Measurements from ENCODE around the gene NBEAL1.
A peak's percentile ranks its signal among the peaks of the same experiment; 100 is the strongest.

Gene NBEAL1

DNA sequence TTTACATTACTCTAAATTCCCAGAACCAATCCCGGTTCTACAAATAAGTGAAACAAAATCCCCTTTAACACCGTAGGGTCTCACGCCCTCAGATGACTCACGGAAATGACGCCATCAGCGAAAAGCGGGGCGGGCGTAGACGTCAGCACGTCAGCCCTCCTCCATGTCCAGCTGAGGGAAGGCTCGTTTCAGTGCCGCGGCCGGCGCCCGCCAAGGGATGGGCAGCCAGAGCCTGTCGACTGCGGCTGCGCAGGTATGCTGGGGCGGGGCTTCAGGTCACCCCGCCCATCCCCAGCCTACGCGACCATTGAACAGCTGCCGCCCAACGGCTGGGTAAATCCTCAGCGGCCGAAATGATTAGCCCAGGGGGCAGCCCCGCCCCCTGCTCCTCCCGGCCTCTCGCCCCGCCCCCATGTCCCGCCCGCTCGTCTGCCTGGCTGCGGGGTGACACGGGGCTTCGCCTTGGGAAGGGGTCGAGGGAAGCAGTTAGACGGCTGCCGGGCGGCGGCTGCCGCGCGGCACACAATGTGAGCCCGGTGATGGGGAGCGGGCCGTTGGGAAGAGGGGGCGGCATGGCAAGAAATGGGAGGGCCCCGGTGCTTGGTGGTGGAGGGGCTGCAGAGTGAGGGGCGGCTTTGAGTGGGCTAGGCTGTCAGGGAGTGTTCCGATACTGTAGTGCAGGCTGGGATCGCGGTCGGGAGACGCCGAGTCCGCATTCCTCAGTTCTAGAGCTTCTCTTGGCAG is at the start of gene NBEAL1:
Gene NBEAL1, plus strand, starts transcription at position 420 of the 744 bp plus-strand sequence. CDS start 1,510 bp downstream, outside the sequence.
- ChIA-PET CTCF (interaction anchor here (0.6 kb wide), 1 partner anchor 36 kb away, joined by 3 read pairs; no protein-coding TSS in a partner anchor), POLR2A (interaction anchor here (0.6 to 1.1 kb wide), 5 partner anchors 10 to 172 kb away, joined by 3 to 5 read pairs (median 3); no protein-coding TSS in a partner anchor)
- H3K27ac ChIP-seq (ENCODE audit: extremely low read depth, low read depth, low read length), result peak within 1 kb of the TSS; percentile 81
- H3K4me3 ChIP-seq (ENCODE audit: low read depth, low read length), result peak within 1 kb of the TSS; percentile 82
- no peaks in the 10 kb centered on the region for H3K4me1 ChIP-seq (ENCODE audit: control insufficient read depth, insufficient read depth, low read length)
- no peaks in the 10 kb centered on the region for H3K9me3 ChIP-seq (ENCODE audit: control insufficient read depth, insufficient read depth, low read depth, low read length)
- H3K36me3 ChIP-seq (ENCODE audit: control insufficient read depth in 2 of 2, insufficient read depth in 1 of 2, low read length in 2 of 2), result no peaks in the 10 kb centered on the region
- TF ChIP-seq KLF8 (tag by site-specific recombination; IDR thresholded peaks at IDR 0.05) (no peak; the same call in 1 of the 2 replicates), ZNF239 (tag by site-specific recombination; IDR thresholded peaks at IDR 0.05) (no peak), ZBTB21 (tag by site-specific recombination; IDR thresholded peaks at IDR 0.05) (peak; percentile 98), ZNF133 (tag by site-specific recombination; IDR thresholded peaks at IDR 0.05) (no peak), ZNF585B (tag by site-specific recombination; IDR thresholded peaks at IDR 0.05) (no peak), GLI4 (tag by site-specific recombination; IDR thresholded peaks at IDR 0.05) (no peak), RBAK (tag by site-specific recombination; IDR thresholded peaks at IDR 0.05) (no peak), HOXD13 (CRISPR knock-in tag; IDR thresholded peaks at IDR 0.05; ENCODE audit: borderline replicate concordance) (no peak), GLIS1 (tag by site-specific recombination; IDR thresholded peaks at IDR 0.05) (peak; percentile 22; the same call in 1 of the 2 replicates), ZNF843 (tag by site-specific recombination; IDR thresholded peaks at IDR 0.05) (peak; percentile 19; the same call in 1 of the 2 replicates), MZF1 (tag by site-specific recombination; IDR thresholded peaks at IDR 0.05; ENCODE audit: borderline replicate concordance) (peak; percentile 89), ZNF19 (tag by site-specific recombination; IDR thresholded peaks at IDR 0.05; ENCODE audit: low read depth) (no peak), PRDM1 (tag by site-specific recombination; IDR thresholded peaks at IDR 0.05) (no peak), ZNF510 (tag by site-specific recombination; IDR thresholded peaks at IDR 0.05; ENCODE audit: insufficient replicate concordance) (no peak), ZNF558 (tag by site-specific recombination; IDR thresholded peaks at IDR 0.05) (no peak), ZNF211 (tag by site-specific recombination; IDR thresholded peaks at IDR 0.05; ENCODE audit: low read depth) (no peak), HOXA7 (CRISPR knock-in tag; IDR thresholded peaks at IDR 0.05; ENCODE audit: borderline replicate concordance) (no peak), ZNF473 (tag by site-specific recombination; IDR thresholded peaks at IDR 0.05) (no peak), ZNF416 (tag by site-specific recombination; IDR thresholded peaks at IDR 0.05) (no peak), ZNF184 (tag by site-specific recombination; IDR thresholded peaks at IDR 0.05) (no peak)
- TF ChIP-seq, protein P1, sequence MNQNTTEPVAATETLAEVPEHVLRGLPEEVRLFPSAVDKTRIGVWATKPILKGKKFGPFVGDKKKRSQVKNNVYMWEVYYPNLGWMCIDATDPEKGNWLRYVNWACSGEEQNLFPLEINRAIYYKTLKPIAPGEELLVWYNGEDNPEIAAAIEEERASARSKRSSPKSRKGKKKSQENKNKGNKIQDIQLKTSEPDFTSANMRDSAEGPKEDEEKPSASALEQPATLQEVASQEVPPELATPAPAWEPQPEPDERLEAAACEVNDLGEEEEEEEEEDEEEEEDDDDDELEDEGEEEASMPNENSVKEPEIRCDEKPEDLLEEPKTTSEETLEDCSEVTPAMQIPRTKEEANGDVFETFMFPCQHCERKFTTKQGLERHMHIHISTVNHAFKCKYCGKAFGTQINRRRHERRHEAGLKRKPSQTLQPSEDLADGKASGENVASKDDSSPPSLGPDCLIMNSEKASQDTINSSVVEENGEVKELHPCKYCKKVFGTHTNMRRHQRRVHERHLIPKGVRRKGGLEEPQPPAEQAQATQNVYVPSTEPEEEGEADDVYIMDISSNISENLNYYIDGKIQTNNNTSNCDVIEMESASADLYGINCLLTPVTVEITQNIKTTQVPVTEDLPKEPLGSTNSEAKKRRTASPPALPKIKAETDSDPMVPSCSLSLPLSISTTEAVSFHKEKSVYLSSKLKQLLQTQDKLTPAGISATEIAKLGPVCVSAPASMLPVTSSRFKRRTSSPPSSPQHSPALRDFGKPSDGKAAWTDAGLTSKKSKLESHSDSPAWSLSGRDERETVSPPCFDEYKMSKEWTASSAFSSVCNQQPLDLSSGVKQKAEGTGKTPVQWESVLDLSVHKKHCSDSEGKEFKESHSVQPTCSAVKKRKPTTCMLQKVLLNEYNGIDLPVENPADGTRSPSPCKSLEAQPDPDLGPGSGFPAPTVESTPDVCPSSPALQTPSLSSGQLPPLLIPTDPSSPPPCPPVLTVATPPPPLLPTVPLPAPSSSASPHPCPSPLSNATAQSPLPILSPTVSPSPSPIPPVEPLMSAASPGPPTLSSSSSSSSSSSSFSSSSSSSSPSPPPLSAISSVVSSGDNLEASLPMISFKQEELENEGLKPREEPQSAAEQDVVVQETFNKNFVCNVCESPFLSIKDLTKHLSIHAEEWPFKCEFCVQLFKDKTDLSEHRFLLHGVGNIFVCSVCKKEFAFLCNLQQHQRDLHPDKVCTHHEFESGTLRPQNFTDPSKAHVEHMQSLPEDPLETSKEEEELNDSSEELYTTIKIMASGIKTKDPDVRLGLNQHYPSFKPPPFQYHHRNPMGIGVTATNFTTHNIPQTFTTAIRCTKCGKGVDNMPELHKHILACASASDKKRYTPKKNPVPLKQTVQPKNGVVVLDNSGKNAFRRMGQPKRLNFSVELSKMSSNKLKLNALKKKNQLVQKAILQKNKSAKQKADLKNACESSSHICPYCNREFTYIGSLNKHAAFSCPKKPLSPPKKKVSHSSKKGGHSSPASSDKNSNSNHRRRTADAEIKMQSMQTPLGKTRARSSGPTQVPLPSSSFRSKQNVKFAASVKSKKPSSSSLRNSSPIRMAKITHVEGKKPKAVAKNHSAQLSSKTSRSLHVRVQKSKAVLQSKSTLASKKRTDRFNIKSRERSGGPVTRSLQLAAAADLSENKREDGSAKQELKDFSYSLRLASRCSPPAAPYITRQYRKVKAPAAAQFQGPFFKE (tag by site-specific recombination; IDR thresholded peaks at IDR 0.05; ENCODE audit: borderline replicate concordance), result no peak
- TF ChIP-seq, protein P2, sequence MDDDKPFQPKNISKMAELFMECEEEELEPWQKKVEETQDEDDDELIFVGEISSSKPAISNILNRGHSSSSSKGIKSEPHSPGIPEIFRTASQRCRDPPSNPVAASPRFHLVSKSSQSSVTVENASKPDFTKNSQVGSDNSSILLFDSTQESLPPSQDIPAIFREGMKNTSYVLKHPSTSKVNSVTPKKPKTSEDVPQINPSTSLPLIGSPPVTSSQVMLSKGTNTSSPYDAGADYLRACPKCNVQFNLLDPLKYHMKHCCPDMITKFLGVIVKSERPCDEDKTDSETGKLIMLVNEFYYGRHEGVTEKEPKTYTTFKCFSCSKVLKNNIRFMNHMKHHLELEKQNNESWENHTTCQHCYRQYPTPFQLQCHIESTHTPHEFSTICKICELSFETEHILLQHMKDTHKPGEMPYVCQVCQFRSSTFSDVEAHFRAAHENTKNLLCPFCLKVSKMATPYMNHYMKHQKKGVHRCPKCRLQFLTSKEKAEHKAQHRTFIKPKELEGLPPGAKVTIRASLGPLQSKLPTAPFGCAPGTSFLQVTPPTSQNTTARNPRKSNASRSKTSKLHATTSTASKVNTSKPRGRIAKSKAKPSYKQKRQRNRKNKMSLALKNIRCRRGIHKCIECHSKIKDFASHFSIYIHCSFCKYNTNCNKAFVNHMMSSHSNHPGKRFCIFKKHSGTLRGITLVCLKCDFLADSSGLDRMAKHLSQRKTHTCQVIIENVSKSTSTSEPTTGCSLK (tag by site-specific recombination; IDR thresholded peaks at IDR 0.05), result no peak
- TF ChIP-seq, protein P3, sequence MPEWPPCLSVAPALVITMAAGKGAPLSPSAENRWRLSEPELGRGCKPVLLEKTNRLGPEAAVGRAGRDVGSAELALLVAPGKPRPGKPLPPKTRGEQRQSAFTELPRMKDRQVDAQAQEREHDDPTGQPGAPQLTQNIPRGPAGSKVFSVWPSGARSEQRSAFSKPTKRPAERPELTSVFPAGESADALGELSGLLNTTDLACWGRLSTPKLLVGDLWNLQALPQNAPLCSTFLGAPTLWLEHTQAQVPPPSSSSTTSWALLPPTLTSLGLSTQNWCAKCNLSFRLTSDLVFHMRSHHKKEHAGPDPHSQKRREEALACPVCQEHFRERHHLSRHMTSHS (tag by site-specific recombination; IDR thresholded peaks at IDR 0.05), result no peak
- TF ChIP-seq, protein P4, sequence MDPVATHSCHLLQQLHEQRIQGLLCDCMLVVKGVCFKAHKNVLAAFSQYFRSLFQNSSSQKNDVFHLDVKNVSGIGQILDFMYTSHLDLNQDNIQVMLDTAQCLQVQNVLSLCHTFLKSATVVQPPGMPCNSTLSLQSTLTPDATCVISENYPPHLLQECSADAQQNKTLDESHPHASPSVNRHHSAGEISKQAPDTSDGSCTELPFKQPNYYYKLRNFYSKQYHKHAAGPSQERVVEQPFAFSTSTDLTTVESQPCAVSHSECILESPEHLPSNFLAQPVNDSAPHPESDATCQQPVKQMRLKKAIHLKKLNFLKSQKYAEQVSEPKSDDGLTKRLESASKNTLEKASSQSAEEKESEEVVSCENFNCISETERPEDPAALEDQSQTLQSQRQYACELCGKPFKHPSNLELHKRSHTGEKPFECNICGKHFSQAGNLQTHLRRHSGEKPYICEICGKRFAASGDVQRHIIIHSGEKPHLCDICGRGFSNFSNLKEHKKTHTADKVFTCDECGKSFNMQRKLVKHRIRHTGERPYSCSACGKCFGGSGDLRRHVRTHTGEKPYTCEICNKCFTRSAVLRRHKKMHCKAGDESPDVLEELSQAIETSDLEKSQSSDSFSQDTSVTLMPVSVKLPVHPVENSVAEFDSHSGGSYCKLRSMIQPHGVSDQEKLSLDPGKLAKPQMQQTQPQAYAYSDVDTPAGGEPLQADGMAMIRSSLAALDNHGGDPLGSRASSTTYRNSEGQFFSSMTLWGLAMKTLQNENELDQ (tag by site-specific recombination; IDR thresholded peaks at IDR 0.05; ENCODE audit: low read depth), result no peak
- TF ChIP-seq, protein P5, sequence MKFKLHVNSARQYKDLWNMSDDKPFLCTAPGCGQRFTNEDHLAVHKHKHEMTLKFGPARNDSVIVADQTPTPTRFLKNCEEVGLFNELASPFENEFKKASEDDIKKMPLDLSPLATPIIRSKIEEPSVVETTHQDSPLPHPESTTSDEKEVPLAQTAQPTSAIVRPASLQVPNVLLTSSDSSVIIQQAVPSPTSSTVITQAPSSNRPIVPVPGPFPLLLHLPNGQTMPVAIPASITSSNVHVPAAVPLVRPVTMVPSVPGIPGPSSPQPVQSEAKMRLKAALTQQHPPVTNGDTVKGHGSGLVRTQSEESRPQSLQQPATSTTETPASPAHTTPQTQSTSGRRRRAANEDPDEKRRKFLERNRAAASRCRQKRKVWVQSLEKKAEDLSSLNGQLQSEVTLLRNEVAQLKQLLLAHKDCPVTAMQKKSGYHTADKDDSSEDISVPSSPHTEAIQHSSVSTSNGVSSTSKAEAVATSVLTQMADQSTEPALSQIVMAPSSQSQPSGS (tag by site-specific recombination; IDR thresholded peaks at IDR 0.05; ENCODE audit: low read depth), result peak; percentile 92
